Mucosa of descending colon (tissue), 3 donors: ENCODE data around the gene FGFR2. TPM values are rescaled to one million over a fixed set of nuclear protein-coding genes. Genes with fewer than 3 reads are reported as not detected.

Source experiments
- ATAC-seq: fragments of 200-7000 bp; cut with Tn5 transposase; one replicate; pipeline ENCODE4 v1.9.1; 2020; ENCODE audit warnings: mild to moderate bottlenecking, moderate library complexity
- DNase-seq, 3 donors: peaks; one replicate each; pipeline ENCODE4 v3.0.0-alpha.2; 2020
- H3K36me3 ChIP-seq: fragments of 200-600 bp; one replicate; pipeline ENCODE4 v1.8.0; 2021; ENCODE audit warnings: low read depth, mild to moderate bottlenecking
- H3K4me1 ChIP-seq: fragments of 200-600 bp; one replicate; pipeline ENCODE4 v1.8.0; 2021; ENCODE audit warnings: low read depth, mild to moderate bottlenecking
- H3K4me3 ChIP-seq: fragments of 200-600 bp; one replicate; pipeline ENCODE4 v1.8.0; 2021; ENCODE audit warnings: mild to moderate bottlenecking
- H3K9me3 ChIP-seq: fragments of 200-600 bp; one replicate; pipeline ENCODE4 v1.8.0; 2021; ENCODE audit warnings: mild to moderate bottlenecking
- CTCF ChIP-seq: fragments of 200-600 bp; IDR thresholded peaks from one replicate; pipeline ENCODE4 v1.8.0; 2022; ENCODE audit warnings: antibody characterized with exemption, mild to moderate bottlenecking
- intact Hi-C, 2 donors: fragments of 100-400 bp; cut with DNase I in 1 of 2; cut with micrococcal nuclease in 1 of 2; formaldehyde crosslinking; loops; one replicate each; pipeline versions ENCODE4 v1.11.0 to v1.11.1; 2022; cut with DNase I, micrococcal nuclease
- total RNA-seq, 3 donors: library from RNA; stranded (reverse); fragmentation: NEBNext Ultra II Directional in 2 of 3; extraction: Animal tissue kit (Norgen Biotek cat#: 25700) in 2 of 3; gene quantifications; one replicate each; pipeline versions ENCODE4 v1.2.1 to v1.2.4, GENCODE V29; 2021 to 2023
- donor health status: DM: no; HTN: no; CAD: no; lungs with moderate emphysema.
- donor health status: DM: no; HTN: no; CAD: no.
- donor health status: DM: no; HTN: yes; CAD: no.

FGFR2 gene
- total RNA-seq, 3 donors from 2014 or later: 64.3 to 138 (median 77.5) TPM

GRCh38 chr10:121500701-121501332 lies 97.4 kb downstream of the FGFR2 start:
- ATAC-seq: no peak
- H3K4me1 ChIP-seq: no peaks in the 10 kb centered on the region
- H3K36me3 ChIP-seq: no peaks in the 10 kb centered on the region
- no peaks in the 10 kb centered on the region for H3K9me3 ChIP-seq
- TF ChIP-seq CTCF: no peak
- DNase-seq: no peak
- intact Hi-C loops: no loop called here
- no peak overlapping the region for H3K4me3 ChIP-seq

GRCh38 chr10:121497513-121498470 lies 100.5 kb downstream of the FGFR2 start:
- ATAC-seq (peak; percentile 64), DNase-seq (peak in 1 of 3 donors; percentile 54)
- intact Hi-C loops: no loop called here
- H3K9me3 ChIP-seq: no peaks in the 10 kb centered on the region
- no peaks in the 10 kb centered on the region for H3K4me1 ChIP-seq
- no peak for TF ChIP-seq CTCF
- no peaks in the 10 kb centered on the region for H3K36me3 ChIP-seq
- H3K4me3 ChIP-seq: no peak overlapping the region

- ATAC-seq (no peak), DNase-seq (no peak)
- Histone ChIP-seq H3K4me1 (no peaks in the 10 kb centered on the region), H3K9me3 (no peaks in the 10 kb centered on the region), H3K4me3 (no peak overlapping the region), H3K36me3 (no peaks in the 10 kb centered on the region)
- TF ChIP-seq CTCF: no peak
- intact Hi-C loops: no loop called here
Observed at GRCh38 chr10:121495719-121496118, 102.5 kb downstream of the FGFR2 start.

GRCh38 chr10:121494296-121494695 lies 103.9 kb downstream of the FGFR2 start:
- Histone ChIP-seq H3K4me3 (no peak overlapping the region), H3K36me3 (no peaks in the 10 kb centered on the region), H3K9me3 (no peaks in the 10 kb centered on the region), H3K4me1 (no peaks in the 10 kb centered on the region)
- TF ChIP-seq CTCF: no peak
- DNase-seq (no peak), ATAC-seq (no peak)
- intact Hi-C loops: no loop called here

- Histone ChIP-seq H3K4me1 (no peaks in the 10 kb centered on the region), H3K9me3 (no peaks in the 10 kb centered on the region), H3K4me3 (no peak overlapping the region), H3K36me3 (no peaks in the 10 kb centered on the region)
- TF ChIP-seq CTCF: no peak
- intact Hi-C loops: no loop called here
- ATAC-seq (no peak), DNase-seq (no peak)
Observed at GRCh38 chr10:121493521-121493920, 104.7 kb downstream of the FGFR2 start.
